ENCODE results near the gene NEUROD2. TPM values are rescaled to one million over a fixed set of nuclear protein-coding genes. Genes with fewer than 3 reads are reported as not detected.

NEUROD2 gene
- total and polyA plus RNA-seq, 2 experiments from 2014 or later = not detected

DNA sequence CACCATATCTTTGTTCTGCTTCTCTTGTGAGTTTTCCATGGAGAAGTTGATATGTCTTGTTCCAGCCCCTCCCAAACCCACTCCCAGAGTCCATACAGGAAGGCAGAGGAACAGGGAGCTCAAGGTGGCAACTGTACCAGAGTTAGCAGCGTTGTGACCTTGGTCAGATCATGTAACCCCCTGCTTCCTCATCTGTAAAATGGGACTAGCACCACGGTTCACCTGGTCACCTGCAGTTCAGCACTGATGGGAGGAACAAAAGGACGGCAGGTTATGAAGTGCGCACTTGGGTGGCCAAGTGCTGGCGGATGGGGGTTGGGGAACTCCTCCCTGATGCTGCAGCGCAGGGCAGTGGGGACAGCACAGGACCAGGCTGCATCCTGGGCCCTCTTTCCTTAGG is 7.7 kb upstream of the NEUROD2 start (continued):
- TF ChIP-seq, protein P1, sequence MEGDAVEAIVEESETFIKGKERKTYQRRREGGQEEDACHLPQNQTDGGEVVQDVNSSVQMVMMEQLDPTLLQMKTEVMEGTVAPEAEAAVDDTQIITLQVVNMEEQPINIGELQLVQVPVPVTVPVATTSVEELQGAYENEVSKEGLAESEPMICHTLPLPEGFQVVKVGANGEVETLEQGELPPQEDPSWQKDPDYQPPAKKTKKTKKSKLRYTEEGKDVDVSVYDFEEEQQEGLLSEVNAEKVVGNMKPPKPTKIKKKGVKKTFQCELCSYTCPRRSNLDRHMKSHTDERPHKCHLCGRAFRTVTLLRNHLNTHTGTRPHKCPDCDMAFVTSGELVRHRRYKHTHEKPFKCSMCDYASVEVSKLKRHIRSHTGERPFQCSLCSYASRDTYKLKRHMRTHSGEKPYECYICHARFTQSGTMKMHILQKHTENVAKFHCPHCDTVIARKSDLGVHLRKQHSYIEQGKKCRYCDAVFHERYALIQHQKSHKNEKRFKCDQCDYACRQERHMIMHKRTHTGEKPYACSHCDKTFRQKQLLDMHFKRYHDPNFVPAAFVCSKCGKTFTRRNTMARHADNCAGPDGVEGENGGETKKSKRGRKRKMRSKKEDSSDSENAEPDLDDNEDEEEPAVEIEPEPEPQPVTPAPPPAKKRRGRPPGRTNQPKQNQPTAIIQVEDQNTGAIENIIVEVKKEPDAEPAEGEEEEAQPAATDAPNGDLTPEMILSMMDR (conservative IDR thresholded peaks at IDR 0.05; ENCODE audit: low read depth in 2 of 2) = no peak
- TF ChIP-seq ZNF114 (CRISPR knock-in tag; IDR thresholded peaks at IDR 0.05) (no peak), ZNF462 (CRISPR knock-in tag; IDR thresholded peaks at IDR 0.05) (no peak)

GRCh38 chr17:39614545-39615157 is 6.9 kb upstream of the NEUROD2 start:
- Histone ChIP-seq H4K20me1 (replicated peaks; ENCODE audit: insufficient read depth) (no peaks in the 10 kb centered on the region; the same call in 1 of the 2 replicates), H3K27me3 (ENCODE audit: insufficient read depth) (peaks cover 90% of the 10 kb centered on the region), H3K9me2 (ENCODE audit: insufficient read depth) (no peaks in the 10 kb centered on the region), H3K36me3 (ENCODE audit: insufficient read depth) (no peaks in the 10 kb centered on the region), H3F3A (replicated peaks; ENCODE audit: low read depth) (0 out of 2 replicates have a peak, but pooled peaks cover 9% of the 10 kb centered on the region), H3K4me3 (no peak overlapping the region), H3K4me2 (no peak overlapping the region), H3K79me2 (replicated peaks; ENCODE audit: insufficient read depth) (no peaks in the 10 kb centered on the region), H3K27ac (ENCODE audit: low read depth) (no peak overlapping the region), H2AFZ (no peak overlapping the region), H3K4me1 (ENCODE audit: insufficient read depth) (peaks cover 9% of the 10 kb centered on the region; the same call in 1 of the 2 replicates)
- DNase-seq (ENCODE audit: low spot score) (no peak), ATAC-seq (no peak)
- peaks cover 8% of the 10 kb centered on the region for H3K4me1 Mint-ChIP-seq
- H3K27ac Mint-ChIP-seq = no peak overlapping the region
- H3K36me3 Mint-ChIP-seq (ENCODE audit: low read depth) = no peaks in the 10 kb centered on the region; the same call in 2 of the 3 replicates
- H3K9me3 Mint-ChIP-seq = no peaks in the 10 kb centered on the region; the same call in 2 of the 3 replicates
- H3K27me3 Mint-ChIP-seq (ENCODE audit: insufficient read depth, low read depth, poor library complexity) = peaks cover 72% of the 10 kb centered on the region
- H3K4me3 Mint-ChIP-seq = no peak overlapping the region; the same call in 2 of the 3 replicates
- no peak for TF ChIP-seq STAT1 (IDR thresholded peaks at IDR 0.05; ENCODE audit: unreplicated experiment)
- TF ChIP-seq REST (IDR thresholded peaks at IDR 0.05; ENCODE audit: unreplicated experiment) = no peak
- TF ChIP-seq EZH2 (IDR thresholded peaks at IDR 0.05; ENCODE audit: low read depth, unreplicated experiment) = no peak
- TF ChIP-seq ZNF114 (CRISPR knock-in tag; IDR thresholded peaks at IDR 0.05) = no peak
